Measurements from ENCODE around the gene EMC9. TPM values are rescaled to one million over a fixed set of nuclear protein-coding genes. Genes with fewer than 3 reads are reported as not detected.
A peak's percentile ranks its signal among the peaks of the same experiment; 100 is the strongest.

EMC9 gene
- total RNA-seq, 1 donor from 2014 or later, result 14.0 TPM

DNA sequence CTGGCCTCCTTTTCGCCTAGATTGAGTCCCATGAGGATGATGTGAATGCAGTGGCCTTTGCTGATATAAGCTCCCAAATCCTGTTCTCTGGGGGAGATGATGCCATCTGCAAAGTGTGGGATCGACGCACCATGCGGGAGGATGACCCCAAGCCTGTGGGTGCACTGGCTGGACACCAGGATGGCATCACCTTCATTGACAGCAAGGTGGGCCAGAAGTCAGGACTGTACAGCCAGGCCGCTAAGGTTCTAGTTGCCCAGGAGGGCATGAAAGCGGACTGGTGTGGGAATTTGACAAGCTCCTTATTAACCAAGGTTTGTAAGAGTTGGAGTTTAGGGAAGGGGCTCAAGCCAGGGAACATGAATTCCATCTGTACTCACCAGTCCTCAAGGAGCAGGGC, 21.7 kb downstream of the EMC9 start:
- Histone ChIP-seq H3K27ac (no peak overlapping the region), H3K9me3 (ENCODE audit: low read depth) (no peaks in the 10 kb centered on the region), H3K9ac (no peak overlapping the region), H3K79me2 (ENCODE audit: low read depth) (peaks cover 13% of the 10 kb centered on the region), H4K20me1 (ENCODE audit: low read depth) (no peaks in the 10 kb centered on the region), H3K4me3 (no peak overlapping the region), H3K4me2 (no peak overlapping the region), H3F3A (ENCODE audit: low read depth) (peaks cover 6% of the 10 kb centered on the region), H3K27me3 (no peaks in the 10 kb centered on the region), H3K4me1 (peaks cover 6% of the 10 kb centered on the region), H3K36me3 (no peaks in the 10 kb centered on the region), H2AFZ (replicated peaks) (no peak overlapping the region)
- DNase-seq (ENCODE audit: low spot score), result no peak
- H3K4me1 Mint-ChIP-seq, result peaks cover 15% of the 10 kb centered on the region
- no peaks in the 10 kb centered on the region for H3K27me3 Mint-ChIP-seq (ENCODE audit: insufficient read depth, low read depth)
- H3K9me3 Mint-ChIP-seq, result no peaks in the 10 kb centered on the region
- TF ChIP-seq EZH2 (IDR thresholded peaks at IDR 0.05) (no peak), EZH2phosphoT487 (IDR thresholded peaks at IDR 0.05) (no peak)
- TF ChIP-seq, protein P1, sequence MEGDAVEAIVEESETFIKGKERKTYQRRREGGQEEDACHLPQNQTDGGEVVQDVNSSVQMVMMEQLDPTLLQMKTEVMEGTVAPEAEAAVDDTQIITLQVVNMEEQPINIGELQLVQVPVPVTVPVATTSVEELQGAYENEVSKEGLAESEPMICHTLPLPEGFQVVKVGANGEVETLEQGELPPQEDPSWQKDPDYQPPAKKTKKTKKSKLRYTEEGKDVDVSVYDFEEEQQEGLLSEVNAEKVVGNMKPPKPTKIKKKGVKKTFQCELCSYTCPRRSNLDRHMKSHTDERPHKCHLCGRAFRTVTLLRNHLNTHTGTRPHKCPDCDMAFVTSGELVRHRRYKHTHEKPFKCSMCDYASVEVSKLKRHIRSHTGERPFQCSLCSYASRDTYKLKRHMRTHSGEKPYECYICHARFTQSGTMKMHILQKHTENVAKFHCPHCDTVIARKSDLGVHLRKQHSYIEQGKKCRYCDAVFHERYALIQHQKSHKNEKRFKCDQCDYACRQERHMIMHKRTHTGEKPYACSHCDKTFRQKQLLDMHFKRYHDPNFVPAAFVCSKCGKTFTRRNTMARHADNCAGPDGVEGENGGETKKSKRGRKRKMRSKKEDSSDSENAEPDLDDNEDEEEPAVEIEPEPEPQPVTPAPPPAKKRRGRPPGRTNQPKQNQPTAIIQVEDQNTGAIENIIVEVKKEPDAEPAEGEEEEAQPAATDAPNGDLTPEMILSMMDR (IDR thresholded peaks at IDR 0.05), result no peak
- H3K27ac Mint-ChIP-seq, result no peak overlapping the region
- H3K4me3 Mint-ChIP-seq, result no peak overlapping the region
- peaks cover 12% of the 10 kb centered on the region for H3K36me3 Mint-ChIP-seq

DNA sequence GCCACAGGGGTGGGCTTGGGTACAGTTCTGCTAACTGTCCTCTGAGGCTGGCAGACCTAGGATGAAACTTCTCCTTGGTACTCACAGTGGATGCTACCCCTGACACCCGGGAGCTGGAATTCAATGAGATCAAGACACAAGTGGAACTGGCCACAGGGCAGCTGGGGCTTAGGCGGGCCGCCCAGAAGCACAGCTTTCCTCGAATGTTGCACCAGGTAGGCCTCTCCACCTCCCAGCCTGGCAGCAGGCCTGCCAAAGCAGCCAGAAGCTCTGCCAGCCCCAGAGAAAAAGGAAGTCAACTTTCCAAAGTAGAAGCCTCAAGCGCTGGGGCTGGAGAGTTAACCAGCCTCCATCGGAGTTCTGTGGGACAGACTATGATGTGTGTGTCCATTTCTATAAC, 24.2 kb downstream of the EMC9 start:
- Mint-ChIP-seq H3K4me3 (peak overlapping the region; percentile 94), H3K4me1 (peaks cover 15% of the 10 kb centered on the region), H3K36me3 (peaks cover 12% of the 10 kb centered on the region)

GRCh38 chr14:24116128-24116814, 25.1 kb downstream of the EMC9 start:
- Histone ChIP-seq H3K4me3 (peak overlapping the region; percentile 61), H2AFZ (replicated peaks) (no peak overlapping the region), H4K20me1 (ENCODE audit: low read depth) (no peaks in the 10 kb centered on the region), H3K9ac (no peak overlapping the region), H3K27me3 (no peaks in the 10 kb centered on the region), H3K9me3 (ENCODE audit: low read depth) (no peaks in the 10 kb centered on the region), H3K79me2 (ENCODE audit: low read depth) (peaks cover 13% of the 10 kb centered on the region), H3K36me3 (no peaks in the 10 kb centered on the region), H3K27ac (no peak overlapping the region), H3K4me2 (peak overlapping the region; percentile 83), H3F3A (ENCODE audit: low read depth) (peaks cover 19% of the 10 kb centered on the region), H3K4me1 (peaks cover 6% of the 10 kb centered on the region)
- Mint-ChIP-seq H3K4me3 (peak overlapping the region; percentile 94), H3K27me3 (ENCODE audit: insufficient read depth, low read depth) (peaks cover 3% of the 10 kb centered on the region), H3K9me3 (no peaks in the 10 kb centered on the region), H3K36me3 (peaks cover 9% of the 10 kb centered on the region), H3K4me1 (peaks cover 15% of the 10 kb centered on the region), H3K27ac (no peak overlapping the region)
- TF ChIP-seq EZH2phosphoT487 (IDR thresholded peaks at IDR 0.05) (no peak), EZH2 (IDR thresholded peaks at IDR 0.05) (no peak)
- TF ChIP-seq, protein P1 (IDR thresholded peaks at IDR 0.05), result no peak
- DNase-seq (ENCODE audit: low spot score), result no peak

More for the DNA sequence above, 24.2 kb downstream of the EMC9 start:
- no peak for DNase-seq (ENCODE audit: low spot score)
- Histone ChIP-seq H3K4me2 (no peak overlapping the region), H3K27ac (no peak overlapping the region), H3K27me3 (no peaks in the 10 kb centered on the region), H3K9me3 (ENCODE audit: low read depth) (no peaks in the 10 kb centered on the region), H3K36me3 (no peaks in the 10 kb centered on the region), H3K4me3 (no peak overlapping the region), H2AFZ (replicated peaks) (no peak overlapping the region), H3K9ac (no peak overlapping the region), H3K79me2 (ENCODE audit: low read depth) (peaks cover 13% of the 10 kb centered on the region), H4K20me1 (ENCODE audit: low read depth) (no peaks in the 10 kb centered on the region), H3K4me1 (peaks cover 6% of the 10 kb centered on the region), H3F3A (ENCODE audit: low read depth) (peaks cover 19% of the 10 kb centered on the region)
- no peak overlapping the region for H3K27ac Mint-ChIP-seq
- TF ChIP-seq, protein P1 (IDR thresholded peaks at IDR 0.05), result no peak
- TF ChIP-seq EZH2phosphoT487 (IDR thresholded peaks at IDR 0.05) (no peak), EZH2 (IDR thresholded peaks at IDR 0.05) (no peak)
- H3K27me3 Mint-ChIP-seq (ENCODE audit: insufficient read depth, low read depth), result peaks cover 3% of the 10 kb centered on the region
- no peaks in the 10 kb centered on the region for H3K9me3 Mint-ChIP-seq
